GM12878 (cell line): ENCODE measurements around the gene CAMK2B.

Source experiments
- ASH2L ChIP-seq: fragments of 300-600, 200-600 bp; sonication (generic); IDR thresholded peaks from 2 replicates; pipeline ENCODE4 v1.6.1; 2017; ENCODE audit warnings: low read depth, mild to moderate bottlenecking, borderline replicate concordance
- EP300 ChIP-seq, 2 experiments: fragments of 150-350 bp in 1 of 2; IDR thresholded peaks; 2 replicates each; pipeline ENCODE4 v1.6.1; 2011 to 2012; ENCODE audit warnings: low read depth in 2 of 2, low read length in 2 of 2, borderline replicate concordance in 1 of 2, improper control_type of control experiment in 1 of 2, inconsistent platforms in 1 of 2; ENCODE audit not compliant: control insufficient read depth in 1 of 2
- HDAC2 ChIP-seq: fragments of 200-600 bp; sonication (generic); IDR thresholded peaks from 2 replicates; pipeline ENCODE4 v1.6.1; 2017
- KDM1A ChIP-seq: fragments of 200-600 bp; sonication (generic); IDR thresholded peaks from 2 replicates; pipeline ENCODE4 v1.6.1; 2016; ENCODE audit warnings: borderline replicate concordance
- MAX ChIP-seq: IDR thresholded peaks from 2 replicates; pipeline ENCODE4 v1.6.1; 2012; ENCODE audit warnings: low read depth, low read length, improper control_type of control experiment
- NR2F1 ChIP-seq: fragments of 450-650 bp; conservative IDR thresholded peaks from 2 replicates; pipeline ENCODE4 v1.6.1; 2017; ENCODE audit warnings: mild to moderate bottlenecking
- RFX5 ChIP-seq: IDR thresholded peaks from 2 replicates; pipeline ENCODE4 v1.6.1; 2011; ENCODE audit warnings: low read depth, low read length, improper control_type of control experiment
- TCF12 ChIP-seq: IDR thresholded peaks from 2 replicates; pipeline ENCODE4 v1.6.1; 2011; ENCODE audit warnings: low read depth, mild to moderate bottlenecking, low read length
- TF ChIP-seq, protein P1 (sequence below): IDR thresholded peaks from 2 replicates; pipeline ENCODE4 v1.6.1; 2012; ENCODE audit warnings: mild to moderate bottlenecking, low read depth, low read length

- TF ChIP-seq NR2F1: no peak
- no peak for TF ChIP-seq MAX
- TF ChIP-seq ASH2L: no peak
- no peak for TF ChIP-seq EP300 (IDR thresholded peaks at IDR 0.05; ENCODE audit: borderline replicate concordance in 1 of 2, control insufficient read depth in 1 of 2, low read depth in 2 of 2, low read length in 2 of 2)
- no peak for TF ChIP-seq TCF12
- no peak for TF ChIP-seq RFX5
- TF ChIP-seq KDM1A: no peak
- TF ChIP-seq, protein P1, sequence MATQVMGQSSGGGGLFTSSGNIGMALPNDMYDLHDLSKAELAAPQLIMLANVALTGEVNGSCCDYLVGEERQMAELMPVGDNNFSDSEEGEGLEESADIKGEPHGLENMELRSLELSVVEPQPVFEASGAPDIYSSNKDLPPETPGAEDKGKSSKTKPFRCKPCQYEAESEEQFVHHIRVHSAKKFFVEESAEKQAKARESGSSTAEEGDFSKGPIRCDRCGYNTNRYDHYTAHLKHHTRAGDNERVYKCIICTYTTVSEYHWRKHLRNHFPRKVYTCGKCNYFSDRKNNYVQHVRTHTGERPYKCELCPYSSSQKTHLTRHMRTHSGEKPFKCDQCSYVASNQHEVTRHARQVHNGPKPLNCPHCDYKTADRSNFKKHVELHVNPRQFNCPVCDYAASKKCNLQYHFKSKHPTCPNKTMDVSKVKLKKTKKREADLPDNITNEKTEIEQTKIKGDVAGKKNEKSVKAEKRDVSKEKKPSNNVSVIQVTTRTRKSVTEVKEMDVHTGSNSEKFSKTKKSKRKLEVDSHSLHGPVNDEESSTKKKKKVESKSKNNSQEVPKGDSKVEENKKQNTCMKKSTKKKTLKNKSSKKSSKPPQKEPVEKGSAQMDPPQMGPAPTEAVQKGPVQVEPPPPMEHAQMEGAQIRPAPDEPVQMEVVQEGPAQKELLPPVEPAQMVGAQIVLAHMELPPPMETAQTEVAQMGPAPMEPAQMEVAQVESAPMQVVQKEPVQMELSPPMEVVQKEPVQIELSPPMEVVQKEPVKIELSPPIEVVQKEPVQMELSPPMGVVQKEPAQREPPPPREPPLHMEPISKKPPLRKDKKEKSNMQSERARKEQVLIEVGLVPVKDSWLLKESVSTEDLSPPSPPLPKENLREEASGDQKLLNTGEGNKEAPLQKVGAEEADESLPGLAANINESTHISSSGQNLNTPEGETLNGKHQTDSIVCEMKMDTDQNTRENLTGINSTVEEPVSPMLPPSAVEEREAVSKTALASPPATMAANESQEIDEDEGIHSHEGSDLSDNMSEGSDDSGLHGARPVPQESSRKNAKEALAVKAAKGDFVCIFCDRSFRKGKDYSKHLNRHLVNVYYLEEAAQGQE: no peak
- no peak for TF ChIP-seq HDAC2
Measured at GRCh38 chr7:44183386-44183785, 142.0 kb downstream of the CAMK2B start.
